Measurements from ENCODE around the gene SASS6.

DNA sequence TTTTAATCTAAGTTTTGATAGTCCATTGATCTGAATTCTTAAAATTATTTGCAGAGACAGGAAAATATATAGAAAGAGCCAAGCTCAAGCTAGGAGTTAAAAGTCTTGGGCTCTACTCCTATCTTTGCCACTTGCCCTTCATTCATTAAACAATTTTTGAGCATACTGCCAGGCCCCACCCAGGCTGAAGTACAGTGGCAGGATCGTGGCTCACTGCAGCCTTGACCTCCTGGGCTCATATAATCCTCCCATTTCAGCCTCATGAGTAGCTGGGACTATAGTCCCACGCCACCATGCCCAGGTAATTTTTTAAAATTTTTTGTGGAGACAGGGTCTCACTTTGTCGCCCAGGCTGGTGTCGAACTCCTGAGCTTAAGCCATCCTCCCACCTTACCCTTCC is 8.5 kb upstream of the SASS6 start:
- TF ChIP-seq, protein P1, sequence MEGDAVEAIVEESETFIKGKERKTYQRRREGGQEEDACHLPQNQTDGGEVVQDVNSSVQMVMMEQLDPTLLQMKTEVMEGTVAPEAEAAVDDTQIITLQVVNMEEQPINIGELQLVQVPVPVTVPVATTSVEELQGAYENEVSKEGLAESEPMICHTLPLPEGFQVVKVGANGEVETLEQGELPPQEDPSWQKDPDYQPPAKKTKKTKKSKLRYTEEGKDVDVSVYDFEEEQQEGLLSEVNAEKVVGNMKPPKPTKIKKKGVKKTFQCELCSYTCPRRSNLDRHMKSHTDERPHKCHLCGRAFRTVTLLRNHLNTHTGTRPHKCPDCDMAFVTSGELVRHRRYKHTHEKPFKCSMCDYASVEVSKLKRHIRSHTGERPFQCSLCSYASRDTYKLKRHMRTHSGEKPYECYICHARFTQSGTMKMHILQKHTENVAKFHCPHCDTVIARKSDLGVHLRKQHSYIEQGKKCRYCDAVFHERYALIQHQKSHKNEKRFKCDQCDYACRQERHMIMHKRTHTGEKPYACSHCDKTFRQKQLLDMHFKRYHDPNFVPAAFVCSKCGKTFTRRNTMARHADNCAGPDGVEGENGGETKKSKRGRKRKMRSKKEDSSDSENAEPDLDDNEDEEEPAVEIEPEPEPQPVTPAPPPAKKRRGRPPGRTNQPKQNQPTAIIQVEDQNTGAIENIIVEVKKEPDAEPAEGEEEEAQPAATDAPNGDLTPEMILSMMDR (IDR thresholded peaks at IDR 0.05): no peak
- no peak for TF ChIP-seq POLR2A (IDR thresholded peaks at IDR 0.05)

Measured in right lobe of liver (tissue), 4 donors.